Activated CD4-positive, alpha-beta T cell treated with anti-CD3 and anti-CD28 coated beads for 24 hours (primary cell): ENCODE measurements around the gene GNG12.

Experiments
- DNase-seq, 2 donors: peaks; one replicate each; pipeline ENCODE4 v3.0.0-alpha.2; 2020; ENCODE audit warnings: low read depth in 2 of 2

GNG12 gene

GRCh38 chr1:67753776-67754525, 79.3 kb downstream of the GNG12 start:
- DNase-seq, result no peak

DNA sequence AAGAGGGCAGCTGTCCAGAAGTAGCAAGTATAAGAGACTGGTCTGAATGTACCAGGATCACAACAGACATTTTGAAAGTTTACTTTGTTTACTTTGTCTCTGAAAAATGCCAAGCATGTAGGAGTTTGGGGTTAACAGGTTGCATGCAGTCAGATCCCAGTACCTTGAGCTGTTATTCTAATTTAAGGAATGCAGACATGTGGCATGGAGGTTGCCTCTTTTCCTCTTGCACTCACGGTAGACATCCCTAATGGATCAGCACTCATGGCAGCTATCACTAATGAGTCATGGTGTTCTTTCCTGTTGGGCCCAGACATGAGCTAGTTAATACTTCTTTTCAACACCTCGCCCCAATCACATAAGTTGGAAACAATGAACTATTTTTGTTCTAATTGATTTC, 81.0 kb downstream of the GNG12 start:
- DNase-seq, result no peak

- no peak for DNase-seq
These were observed 82.6 kb downstream of the GNG12 start for GRCh38 chr1:67750691-67751054.

GRCh38 chr1:67749844-67750690, 83.2 kb downstream of the GNG12 start:
- DNase-seq, result no peak

- no peak for DNase-seq
These were observed 83.9 kb downstream of the GNG12 start for GRCh38 chr1:67749263-67749843.

DNA sequence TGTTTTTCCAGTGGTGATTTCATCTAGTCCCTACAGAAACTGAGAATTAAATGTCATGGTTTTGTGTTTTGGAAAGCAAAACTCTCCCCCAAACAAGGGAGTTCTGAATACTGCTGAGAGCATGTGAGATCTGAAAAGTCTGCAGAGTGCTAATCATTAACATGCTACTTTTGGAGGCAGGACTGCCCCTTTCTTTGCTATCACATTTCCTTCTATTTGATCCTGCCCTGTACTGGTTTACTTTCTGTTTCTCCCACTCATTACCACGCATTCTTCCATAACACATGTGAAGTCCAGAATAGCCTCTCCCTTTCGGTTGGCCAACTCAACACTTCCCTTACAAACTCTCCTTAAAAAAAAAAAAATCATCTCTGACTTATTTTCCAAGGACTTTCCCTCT, 84.6 kb downstream of the GNG12 start:
- no peak for DNase-seq

- DNase-seq, result no peak
These were observed 85.4 kb downstream of the GNG12 start for GRCh38 chr1:67747671-67748546.

DNA sequence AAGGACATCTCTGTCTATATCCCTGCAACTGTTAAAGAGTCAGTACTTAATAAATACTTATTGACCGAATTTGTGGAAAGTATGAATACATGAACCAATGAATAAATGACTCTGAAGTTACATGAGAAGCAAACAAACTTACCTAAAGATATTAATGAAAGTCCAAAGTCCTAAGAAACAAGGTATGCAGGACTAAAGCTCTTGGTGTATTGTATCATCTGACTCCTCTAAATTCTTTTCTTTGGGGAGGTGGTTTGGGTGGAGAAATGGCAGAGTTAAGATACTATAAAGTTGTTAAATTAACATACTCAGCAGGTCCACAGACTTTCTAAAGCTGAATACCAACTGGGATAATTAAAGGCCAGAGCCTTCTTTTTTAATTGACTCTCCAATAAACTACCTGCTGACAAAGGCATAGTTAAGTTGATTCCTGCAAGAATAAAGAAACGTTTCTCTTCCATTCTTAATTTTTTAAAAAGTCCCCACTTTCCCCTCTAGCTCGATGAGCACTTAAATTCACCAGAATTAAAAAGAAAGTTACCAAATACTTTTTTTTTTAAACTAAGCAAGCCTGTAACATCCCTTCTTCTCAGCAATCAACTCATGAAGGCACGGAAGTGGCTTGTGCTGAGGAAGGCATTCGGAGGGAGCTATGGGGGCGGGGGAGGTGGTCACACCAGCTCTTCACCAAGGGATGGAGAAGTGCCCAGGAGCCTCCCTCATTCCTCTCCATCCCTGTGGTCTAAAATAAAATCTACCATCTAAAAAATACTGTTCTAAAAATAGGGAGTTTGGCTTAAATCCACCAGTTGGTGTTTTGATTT, 87.2 kb downstream of the GNG12 start:
- DNase-seq, result no peak

DNA sequence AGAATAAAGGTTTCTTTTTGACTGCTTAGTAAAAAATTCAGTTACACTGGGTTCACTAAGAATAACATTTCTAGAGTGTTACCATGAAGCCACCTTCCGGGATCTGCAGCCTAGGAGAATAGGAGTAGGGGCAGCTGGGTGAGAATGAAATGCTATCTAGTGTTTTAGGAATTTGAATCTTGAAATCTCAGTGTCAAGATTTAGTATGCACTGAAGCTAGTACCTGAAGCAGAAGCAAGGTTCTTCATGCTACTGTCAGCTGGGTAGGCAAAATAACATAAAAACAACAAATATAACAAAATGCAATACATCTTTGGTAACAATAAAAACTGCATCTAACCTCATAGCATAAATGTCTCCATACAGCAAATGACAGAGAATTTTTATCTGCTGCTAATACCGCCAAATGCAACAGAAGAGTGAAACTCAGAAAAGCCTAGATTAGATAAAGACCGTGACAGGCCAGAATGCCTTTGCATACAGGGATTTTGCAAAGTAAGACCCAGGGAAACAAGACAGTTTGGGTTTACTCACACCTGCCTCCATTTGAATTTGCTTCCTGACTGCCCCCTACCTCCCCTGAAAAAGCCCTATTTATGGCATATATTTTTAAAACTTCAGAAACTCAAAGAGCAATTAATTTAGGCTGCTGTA, 90.1 kb downstream of the GNG12 start:
- DNase-seq, result no peak

DNA sequence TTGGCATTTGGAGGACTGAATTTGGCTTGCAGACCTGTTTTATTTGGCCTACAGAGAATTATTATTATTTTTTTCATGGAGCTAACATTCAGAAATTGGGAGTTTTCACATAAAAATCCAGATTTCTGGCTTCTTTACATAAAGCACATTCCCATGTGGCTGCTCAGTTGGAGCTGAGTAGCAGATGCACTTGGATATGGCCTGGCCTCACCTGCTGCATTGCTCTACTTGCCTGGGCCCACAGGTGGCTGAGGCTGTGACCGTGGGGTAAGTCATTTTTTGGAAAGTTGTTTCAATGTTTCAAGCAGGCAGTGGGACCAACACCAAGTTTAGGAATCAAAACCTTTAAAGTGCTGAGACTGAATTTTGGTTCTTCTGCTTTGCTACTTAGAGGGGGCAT, 91.5 kb downstream of the GNG12 start:
- DNase-seq, result no peak

DNA sequence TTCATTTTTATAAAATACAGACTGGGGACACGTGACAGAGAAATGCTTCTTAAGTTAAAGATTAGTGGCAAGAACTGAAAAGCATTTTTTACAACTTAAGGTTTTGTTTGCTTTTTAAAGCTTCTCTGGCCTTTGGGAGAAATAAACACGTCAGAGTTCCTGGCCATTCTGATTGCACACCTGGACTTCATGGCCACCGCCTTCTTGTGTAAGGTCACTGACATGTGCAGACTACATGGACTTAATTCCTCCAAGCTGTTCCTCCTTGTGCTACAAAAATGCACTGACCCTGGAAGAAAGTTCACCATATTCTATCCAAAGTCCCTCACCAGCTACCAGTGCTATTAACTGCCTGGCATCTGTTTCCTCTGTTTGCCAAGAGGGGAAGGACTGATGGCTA, 92.1 kb downstream of the GNG12 start:
- no peak for DNase-seq

GRCh38 chr1:67740543-67740942, 92.7 kb downstream of the GNG12 start:
- DNase-seq, result no peak

- no peak for DNase-seq
These were observed 93.9 kb downstream of the GNG12 start for GRCh38 chr1:67739361-67739760.

- no peak for DNase-seq
These were observed 94.9 kb downstream of the GNG12 start for GRCh38 chr1:67738401-67738800.

GRCh38 chr1:67737875-67738274, 95.4 kb downstream of the GNG12 start:
- no peak for DNase-seq

- no peak for DNase-seq
These were observed 96.5 kb downstream of the GNG12 start for GRCh38 chr1:67736750-67737149.

DNA sequence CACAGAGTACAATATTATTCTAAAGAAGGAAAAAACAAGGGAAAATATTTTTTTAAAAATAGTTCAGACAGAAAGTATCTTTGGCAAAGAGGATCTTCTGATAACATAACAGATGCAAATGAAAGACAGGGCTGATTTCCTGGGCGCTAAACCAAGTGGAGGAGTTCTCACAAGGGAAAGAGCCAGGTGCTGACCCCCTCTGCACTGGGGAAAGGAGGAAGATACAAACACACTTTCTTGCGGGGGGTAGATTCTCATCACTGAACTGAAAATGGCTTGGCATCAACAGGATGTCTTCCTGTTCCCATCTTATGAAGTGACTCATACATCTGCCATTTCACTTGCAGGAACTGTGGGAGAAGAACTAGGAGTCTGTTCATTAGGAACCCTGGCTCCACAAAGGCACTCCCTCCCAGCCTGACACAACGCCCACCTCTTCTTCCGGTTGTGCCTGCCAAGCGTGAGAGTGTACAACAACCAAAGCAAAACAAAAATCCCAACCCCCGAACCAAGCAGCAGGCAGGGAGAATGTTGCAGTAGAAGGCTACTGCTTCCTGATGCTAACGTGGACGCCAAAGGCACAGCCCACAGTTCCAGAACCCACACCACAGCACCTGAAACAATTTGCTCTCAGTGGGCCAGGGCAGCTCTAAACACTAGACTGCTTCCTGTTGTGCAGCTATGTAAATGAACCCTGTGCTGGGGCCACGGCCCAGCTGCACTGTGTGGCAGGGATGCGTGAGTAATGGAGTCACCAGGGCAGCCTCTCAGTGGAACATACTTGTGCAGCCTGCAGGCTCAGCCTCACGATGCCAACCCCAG, 97.2 kb downstream of the GNG12 start:
- DNase-seq, result peak; percentile 19 to 27

DNA sequence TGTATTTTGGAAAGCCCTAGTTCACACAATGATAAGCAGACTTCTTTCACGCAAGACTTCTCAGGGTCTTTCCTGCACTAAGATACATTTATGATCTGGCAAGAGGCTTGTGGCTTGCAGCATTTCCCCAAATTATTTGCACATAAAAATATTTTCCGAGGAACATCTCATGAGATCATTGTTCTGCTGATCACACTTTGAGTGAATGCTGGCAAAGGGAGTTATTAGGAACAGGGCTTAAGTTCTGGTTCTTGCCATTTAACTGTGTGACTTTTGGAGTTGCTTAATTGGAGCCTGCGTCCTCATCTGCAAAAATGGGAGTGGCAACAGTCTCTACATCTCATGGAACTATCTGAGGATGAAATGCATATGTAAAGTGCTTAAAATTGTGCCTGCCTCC, 98.1 kb downstream of the GNG12 start:
- no peak for DNase-seq

GRCh38 chr1:67734323-67734690, 99.0 kb downstream of the GNG12 start:
- DNase-seq, result no peak
